ENCODE data around the gene MYO9B.
A peak's percentile ranks its signal among the peaks of the same experiment; 100 is the strongest.

MYO9B gene

GRCh38 chr19:17206736-17207581 lies 131.4 kb downstream of the MYO9B start:
- no peak for ATAC-seq (ENCODE audit: low read depth)
- Histone ChIP-seq H3K9me3 (ENCODE audit: severe bottlenecking) (no peaks in the 10 kb centered on the region), H3K27me3 (ENCODE audit: insufficient read depth, poor library complexity, severe bottlenecking) (no peaks in the 10 kb centered on the region), H3K36me3 (ENCODE audit: low read depth) (peaks cover 32% of the 10 kb centered on the region), H3K4me3 (ENCODE audit: severe bottlenecking) (no peak overlapping the region), H3K27ac (ENCODE audit: poor library complexity, severe bottlenecking) (no peak overlapping the region), H3K4me1 (ENCODE audit: insufficient read depth, poor library complexity, severe bottlenecking) (no peaks in the 10 kb centered on the region)
- no peak for DNase-seq (ENCODE audit: low spot score)
- no peak for TF ChIP-seq CTCF (IDR thresholded peaks at IDR 0.05; ENCODE audit: poor library complexity, severe bottlenecking)

- ATAC-seq (ENCODE audit: low read depth) = peak; percentile 40
- TF ChIP-seq CTCF (IDR thresholded peaks at IDR 0.05; ENCODE audit: poor library complexity, severe bottlenecking) = no peak
- Histone ChIP-seq H3K36me3 (ENCODE audit: low read depth) (peaks cover 18% of the 10 kb centered on the region), H3K9me3 (ENCODE audit: severe bottlenecking) (no peaks in the 10 kb centered on the region), H3K27ac (ENCODE audit: poor library complexity, severe bottlenecking) (no peak overlapping the region), H3K27me3 (ENCODE audit: insufficient read depth, poor library complexity, severe bottlenecking) (no peaks in the 10 kb centered on the region), H3K4me3 (ENCODE audit: severe bottlenecking) (no peak overlapping the region), H3K4me1 (ENCODE audit: insufficient read depth, poor library complexity, severe bottlenecking) (no peaks in the 10 kb centered on the region)
- DNase-seq (ENCODE audit: low spot score) = no peak
Measured at GRCh38 chr19:17209126-17210036, 133.8 kb downstream of the MYO9B start.

- H3K27me3 ChIP-seq (ENCODE audit: insufficient read depth, poor library complexity, severe bottlenecking) = no peaks in the 10 kb centered on the region
- no peak overlapping the region for H3K27ac ChIP-seq (ENCODE audit: poor library complexity, severe bottlenecking)
- H3K36me3 ChIP-seq (ENCODE audit: low read depth) = peaks cover 18% of the 10 kb centered on the region
- no peaks in the 10 kb centered on the region for H3K9me3 ChIP-seq (ENCODE audit: severe bottlenecking)
- ATAC-seq (ENCODE audit: low read depth) (no peak), DNase-seq (ENCODE audit: low spot score) (no peak)
- no peak overlapping the region for H3K4me3 ChIP-seq (ENCODE audit: severe bottlenecking)
- H3K4me1 ChIP-seq (ENCODE audit: insufficient read depth, poor library complexity, severe bottlenecking) = no peaks in the 10 kb centered on the region
- no peak for TF ChIP-seq CTCF (IDR thresholded peaks at IDR 0.05; ENCODE audit: poor library complexity, severe bottlenecking)
Measured at GRCh38 chr19:17210296-17210695, 134.7 kb downstream of the MYO9B start.

- Histone ChIP-seq H3K27ac (ENCODE audit: poor library complexity, severe bottlenecking) (no peak overlapping the region), H3K9me3 (ENCODE audit: severe bottlenecking) (no peaks in the 10 kb centered on the region), H3K4me1 (ENCODE audit: insufficient read depth, poor library complexity, severe bottlenecking) (no peaks in the 10 kb centered on the region), H3K27me3 (ENCODE audit: insufficient read depth, poor library complexity, severe bottlenecking) (no peaks in the 10 kb centered on the region), H3K4me3 (ENCODE audit: severe bottlenecking) (no peak overlapping the region), H3K36me3 (ENCODE audit: low read depth) (peaks cover 17% of the 10 kb centered on the region)
- DNase-seq (ENCODE audit: low spot score) (no peak), ATAC-seq (ENCODE audit: low read depth) (no peak)
- no peak for TF ChIP-seq CTCF (IDR thresholded peaks at IDR 0.05; ENCODE audit: poor library complexity, severe bottlenecking)
Measured at GRCh38 chr19:17211547-17212446, 136.2 kb downstream of the MYO9B start.

Data from RWPE2 (cell line).